ENCODE data around the gene MTUS2.

GRCh38 chr13:29294821-29295220 lies 474.7 kb downstream of the MTUS2 start:
- TF ChIP-seq CTCF (IDR thresholded peaks at IDR 0.05; ENCODE audit: poor library complexity, severe bottlenecking), result no peak
- TF ChIP-seq RAD21 (conservative IDR thresholded peaks at IDR 0.05), result no peak
- no peak for TF ChIP-seq REST (IDR thresholded peaks at IDR 0.05; ENCODE audit: borderline replicate concordance)
- TF ChIP-seq EZH2 (IDR thresholded peaks at IDR 0.05; ENCODE audit: borderline replicate concordance, insufficient read depth, low read length, poor library complexity, severe bottlenecking), result no peak
- TF ChIP-seq POLR2AphosphoS5 (IDR thresholded peaks at IDR 0.05), result no peak
- TF ChIP-seq EP300 (conservative IDR thresholded peaks at IDR 0.05; ENCODE audit: poor library complexity, severe bottlenecking), result no peak

Data from neural cell (in vitro differentiated cells).